ENCODE measurements around the gene CYB561D1. TPM values are rescaled to one million over a fixed set of nuclear protein-coding genes. Genes with fewer than 3 reads are reported as not detected.

Gene CYB561D1
- total and polyA plus RNA-seq, 10 of the 15 experiments (the other 5 are each of a cell fraction or from before 2014, with no cell fraction given) = 0.68 to 9.0 (median 3.3) TPM

DNA sequence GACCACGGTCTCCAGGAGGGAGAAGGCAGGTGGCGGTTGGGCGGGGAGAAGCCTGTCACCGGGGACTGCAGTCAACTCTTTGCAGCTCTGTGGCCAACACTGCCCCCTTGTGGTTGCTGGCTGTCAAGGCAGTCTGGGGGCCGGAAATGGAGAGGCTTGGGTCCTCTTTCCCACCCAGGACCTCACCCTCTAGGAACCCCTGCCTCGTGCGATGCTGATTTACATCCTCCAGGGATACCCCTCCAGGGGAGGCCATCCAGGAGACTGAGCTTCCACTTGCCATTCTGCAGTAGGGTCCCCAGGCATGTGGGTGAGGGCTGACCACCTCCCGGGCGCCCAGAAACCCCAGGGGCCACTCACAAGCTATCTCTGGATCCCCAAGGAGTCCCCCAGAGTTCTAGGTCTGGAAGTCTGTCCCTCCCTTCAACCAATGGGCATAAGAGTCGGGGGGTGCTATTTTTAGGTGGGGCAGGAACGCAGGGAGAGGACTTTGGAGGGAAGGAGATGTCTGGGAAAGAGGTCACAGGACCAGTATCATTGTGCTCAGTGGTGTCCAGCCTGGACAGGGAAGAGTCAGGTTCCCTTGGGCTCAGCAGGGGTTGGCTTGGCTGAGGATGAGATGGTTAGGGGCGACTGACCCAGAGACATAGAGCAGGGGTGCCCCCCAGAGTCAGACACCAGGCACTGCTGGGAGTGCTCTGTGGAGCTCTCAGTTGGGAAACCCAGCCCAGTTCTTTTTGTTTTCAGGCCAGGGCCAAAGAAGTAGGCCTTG, 38.7 kb downstream of the CYB561D1 start (continued):
- TF ChIP-seq HCFC1 (IDR thresholded peaks at IDR 0.05; ENCODE audit: low read length) (0 out of 2 replicates have a peak, but pooled peaks have one; percentile 27), KLF5 (IDR thresholded peaks at IDR 0.05; ENCODE audit: partially characterized antibody) (no peak), ZNF622 (IDR thresholded peaks at IDR 0.05) (no peak), BHLHE40 (IDR thresholded peaks at IDR 0.05; ENCODE audit: borderline replicate concordance in 1 of 2, low read depth in 2 of 2, low read length in 1 of 2) (peak in 1 of 2 experiments; percentile 13; a peak in 1 of 4 replicates), NBN (IDR thresholded peaks at IDR 0.05) (peak; percentile 82; the same call in 1 of the 2 replicates), IRF4 (IDR thresholded peaks at IDR 0.05; ENCODE audit: low read depth, low read length) (0 out of 2 replicates have a peak, but pooled peaks have one; percentile 40), MTA2 (IDR thresholded peaks at IDR 0.05; ENCODE audit: low read depth) (peak; percentile 43; the same call in 1 of the 2 replicates), HDGF (IDR thresholded peaks at IDR 0.05) (no peak), STAT3 (IDR thresholded peaks at IDR 0.05; ENCODE audit: low read depth, low read length) (no peak), SMARCA5 (IDR thresholded peaks at IDR 0.05) (peak; percentile 50), IKZF1 (conservative IDR thresholded peaks at IDR 0.05) (peak; percentile 43), SPI1 (IDR thresholded peaks at IDR 0.05; ENCODE audit: borderline replicate concordance, insufficient read depth, low read depth, low read length) (no peak), BCL11A (IDR thresholded peaks at IDR 0.05; ENCODE audit: low read depth, low read length) (no peak)
- TF ChIP-seq, protein P1, sequence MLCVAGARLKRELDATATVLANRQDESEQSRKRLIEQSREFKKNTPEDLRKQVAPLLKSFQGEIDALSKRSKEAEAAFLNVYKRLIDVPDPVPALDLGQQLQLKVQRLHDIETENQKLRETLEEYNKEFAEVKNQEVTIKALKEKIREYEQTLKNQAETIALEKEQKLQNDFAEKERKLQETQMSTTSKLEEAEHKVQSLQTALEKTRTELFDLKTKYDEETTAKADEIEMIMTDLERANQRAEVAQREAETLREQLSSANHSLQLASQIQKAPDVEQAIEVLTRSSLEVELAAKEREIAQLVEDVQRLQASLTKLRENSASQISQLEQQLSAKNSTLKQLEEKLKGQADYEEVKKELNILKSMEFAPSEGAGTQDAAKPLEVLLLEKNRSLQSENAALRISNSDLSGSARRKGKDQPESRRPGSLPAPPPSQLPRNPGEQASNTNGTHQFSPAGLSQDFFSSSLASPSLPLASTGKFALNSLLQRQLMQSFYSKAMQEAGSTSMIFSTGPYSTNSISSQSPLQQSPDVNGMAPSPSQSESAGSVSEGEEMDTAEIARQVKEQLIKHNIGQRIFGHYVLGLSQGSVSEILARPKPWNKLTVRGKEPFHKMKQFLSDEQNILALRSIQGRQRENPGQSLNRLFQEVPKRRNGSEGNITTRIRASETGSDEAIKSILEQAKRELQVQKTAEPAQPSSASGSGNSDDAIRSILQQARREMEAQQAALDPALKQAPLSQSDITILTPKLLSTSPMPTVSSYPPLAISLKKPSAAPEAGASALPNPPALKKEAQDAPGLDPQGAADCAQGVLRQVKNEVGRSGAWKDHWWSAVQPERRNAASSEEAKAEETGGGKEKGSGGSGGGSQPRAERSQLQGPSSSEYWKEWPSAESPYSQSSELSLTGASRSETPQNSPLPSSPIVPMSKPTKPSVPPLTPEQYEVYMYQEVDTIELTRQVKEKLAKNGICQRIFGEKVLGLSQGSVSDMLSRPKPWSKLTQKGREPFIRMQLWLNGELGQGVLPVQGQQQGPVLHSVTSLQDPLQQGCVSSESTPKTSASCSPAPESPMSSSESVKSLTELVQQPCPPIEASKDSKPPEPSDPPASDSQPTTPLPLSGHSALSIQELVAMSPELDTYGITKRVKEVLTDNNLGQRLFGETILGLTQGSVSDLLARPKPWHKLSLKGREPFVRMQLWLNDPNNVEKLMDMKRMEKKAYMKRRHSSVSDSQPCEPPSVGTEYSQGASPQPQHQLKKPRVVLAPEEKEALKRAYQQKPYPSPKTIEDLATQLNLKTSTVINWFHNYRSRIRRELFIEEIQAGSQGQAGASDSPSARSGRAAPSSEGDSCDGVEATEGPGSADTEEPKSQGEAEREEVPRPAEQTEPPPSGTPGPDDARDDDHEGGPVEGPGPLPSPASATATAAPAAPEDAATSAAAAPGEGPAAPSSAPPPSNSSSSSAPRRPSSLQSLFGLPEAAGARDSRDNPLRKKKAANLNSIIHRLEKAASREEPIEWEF (IDR thresholded peaks at IDR 0.05; ENCODE audit: insufficient replicate concordance, low read depth, low read length) = no peak
- TF ChIP-seq, protein P2, sequence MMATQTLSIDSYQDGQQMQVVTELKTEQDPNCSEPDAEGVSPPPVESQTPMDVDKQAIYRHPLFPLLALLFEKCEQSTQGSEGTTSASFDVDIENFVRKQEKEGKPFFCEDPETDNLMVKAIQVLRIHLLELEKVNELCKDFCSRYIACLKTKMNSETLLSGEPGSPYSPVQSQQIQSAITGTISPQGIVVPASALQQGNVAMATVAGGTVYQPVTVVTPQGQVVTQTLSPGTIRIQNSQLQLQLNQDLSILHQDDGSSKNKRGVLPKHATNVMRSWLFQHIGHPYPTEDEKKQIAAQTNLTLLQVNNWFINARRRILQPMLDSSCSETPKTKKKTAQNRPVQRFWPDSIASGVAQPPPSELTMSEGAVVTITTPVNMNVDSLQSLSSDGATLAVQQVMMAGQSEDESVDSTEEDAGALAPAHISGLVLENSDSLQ (IDR thresholded peaks at IDR 0.05) = peak; percentile 62
- TF ChIP-seq, protein P3, sequence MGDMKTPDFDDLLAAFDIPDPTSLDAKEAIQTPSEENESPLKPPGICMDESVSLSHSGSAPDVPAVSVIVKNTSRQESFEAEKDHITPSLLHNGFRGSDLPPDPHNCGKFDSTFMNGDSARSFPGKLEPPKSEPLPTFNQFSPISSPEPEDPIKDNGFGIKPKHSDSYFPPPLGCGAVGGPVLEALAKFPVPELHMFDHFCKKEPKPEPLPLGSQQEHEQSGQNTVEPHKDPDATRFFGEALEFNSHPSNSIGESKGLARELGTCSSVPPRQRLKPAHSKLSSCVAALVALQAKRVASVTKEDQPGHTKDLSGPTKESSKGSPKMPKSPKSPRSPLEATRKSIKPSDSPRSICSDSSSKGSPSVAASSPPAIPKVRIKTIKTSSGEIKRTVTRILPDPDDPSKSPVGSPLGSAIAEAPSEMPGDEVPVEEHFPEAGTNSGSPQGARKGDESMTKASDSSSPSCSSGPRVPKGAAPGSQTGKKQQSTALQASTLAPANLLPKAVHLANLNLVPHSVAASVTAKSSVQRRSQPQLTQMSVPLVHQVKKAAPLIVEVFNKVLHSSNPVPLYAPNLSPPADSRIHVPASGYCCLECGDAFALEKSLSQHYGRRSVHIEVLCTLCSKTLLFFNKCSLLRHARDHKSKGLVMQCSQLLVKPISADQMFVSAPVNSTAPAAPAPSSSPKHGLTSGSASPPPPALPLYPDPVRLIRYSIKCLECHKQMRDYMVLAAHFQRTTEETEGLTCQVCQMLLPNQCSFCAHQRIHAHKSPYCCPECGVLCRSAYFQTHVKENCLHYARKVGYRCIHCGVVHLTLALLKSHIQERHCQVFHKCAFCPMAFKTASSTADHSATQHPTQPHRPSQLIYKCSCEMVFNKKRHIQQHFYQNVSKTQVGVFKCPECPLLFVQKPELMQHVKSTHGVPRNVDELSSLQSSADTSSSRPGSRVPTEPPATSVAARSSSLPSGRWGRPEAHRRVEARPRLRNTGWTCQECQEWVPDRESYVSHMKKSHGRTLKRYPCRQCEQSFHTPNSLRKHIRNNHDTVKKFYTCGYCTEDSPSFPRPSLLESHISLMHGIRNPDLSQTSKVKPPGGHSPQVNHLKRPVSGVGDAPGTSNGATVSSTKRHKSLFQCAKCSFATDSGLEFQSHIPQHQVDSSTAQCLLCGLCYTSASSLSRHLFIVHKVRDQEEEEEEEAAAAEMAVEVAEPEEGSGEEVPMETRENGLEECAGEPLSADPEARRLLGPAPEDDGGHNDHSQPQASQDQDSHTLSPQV (IDR thresholded peaks at IDR 0.05) = peak; percentile 86; the same call in 1 of the 2 replicates
